K562 (cell line): ENCODE results near the gene SMPDL3B. TPM values are rescaled to one million over a fixed set of nuclear protein-coding genes. Genes with fewer than 3 reads are reported as not detected.

ENCODE experiments used
- ATF3 ChIP-seq, 2 experiments: fragments of 450-650 bp in 1 of 2; sonication (generic) in 1 of 2; formaldehyde crosslinking in 1 of 2; IDR thresholded peaks in 1 of 2; conservative IDR thresholded peaks in 1 of 2; 2 replicates each; pipeline versions ENCODE4 v1.6.1 to v1.8.1; 2016 to 2023; ENCODE audit warnings: mild to moderate bottlenecking in 2 of 2, moderate library complexity in 2 of 2, inconsistent platforms in 1 of 2, missing genetic modification reagents in 1 of 2
- CBX3 ChIP-seq, 2 experiments: IDR thresholded peaks; 1 replicate in 1 of 2; 2 replicates in 1 of 2; pipeline ENCODE4 v1.6.1; 2012; ENCODE audit warnings: inconsistent platforms in 2 of 2, low read length in 2 of 2, borderline replicate concordance in 1 of 2, control low read depth in 1 of 2
- CEBPG ChIP-seq, 3 experiments: fragments of 200-800 bp in 1 of 3; sonication (Bioruptor generic) in 1 of 3; sonication (generic) in 1 of 3; formaldehyde crosslinking in 1 of 3; IDR thresholded peaks in 2 of 3; conservative IDR thresholded peaks in 1 of 3; 2 replicates each; pipeline versions ENCODE4 v1.6.1 to v1.8.0; 2016 to 2022; ENCODE audit warnings: missing compliant biosample characterization in 2 of 3, missing genetic modification characterization in 2 of 3, mild to moderate bottlenecking in 1 of 3, missing genetic modification reagents in 1 of 3
- CTBP1 ChIP-seq: fragments of 450-650 bp; IDR thresholded peaks from 2 replicates; pipeline ENCODE4 v1.6.1; 2016; ENCODE audit warnings: borderline replicate concordance
- ETV6 ChIP-seq, 3 experiments: fragments of 150-350 bp in 1 of 3; sonication (generic) in 1 of 3; formaldehyde crosslinking in 1 of 3; IDR thresholded peaks; 2 replicates each; pipeline versions ENCODE4 v1.6.1 to v1.8.0; 2014 to 2022; ENCODE audit warnings: borderline replicate concordance in 2 of 3, low read depth in 2 of 3, antibody characterized with exemption in 1 of 3, low read length in 1 of 3, mild to moderate bottlenecking in 1 of 3, missing genetic modification reagents in 1 of 3
- FOXO4 ChIP-seq: fragments of 450-650 bp; formaldehyde crosslinking; IDR thresholded peaks from 2 replicates; pipeline ENCODE4 v1.4.0; 2020; ENCODE audit warnings: mild to moderate bottlenecking, moderate library complexity
- GABPA ChIP-seq: fragments of 200-800 bp; sonication (Bioruptor generic); conservative IDR thresholded peaks from 2 replicates; pipeline ENCODE4 v1.6.1; 2016; ENCODE audit warnings: low read depth, missing genetic modification characterization, missing compliant biosample characterization
- GABPB1 ChIP-seq: sonication (generic); formaldehyde crosslinking; IDR thresholded peaks from 2 replicates; pipeline ENCODE4 v1.8.0; 2022; ENCODE audit warnings: mild to moderate bottlenecking, missing genetic modification reagents
- L3MBTL2 ChIP-seq: fragments of 450-650 bp; IDR thresholded peaks from 2 replicates; pipeline ENCODE4 v1.6.1; 2016; ENCODE audit warnings: mild to moderate bottlenecking, moderate library complexity
- PRMT5 ChIP-seq: sonication (generic); formaldehyde crosslinking; IDR thresholded peaks from 2 replicates; pipeline ENCODE4 v1.5.0; 2020; ENCODE audit warnings: missing genetic modification reagents
- PURB ChIP-seq: sonication (generic); formaldehyde crosslinking; IDR thresholded peaks from 2 replicates; pipeline ENCODE4 v1.9.0; 2021; ENCODE audit warnings: low read depth, mild to moderate bottlenecking, missing genetic modification reagents
- RAD21 ChIP-seq, 2 experiments: fragments of 250-450 bp in 1 of 2; fragments of 450-650 bp in 1 of 2; sonication (Bioruptor Pico) in 1 of 2; formaldehyde crosslinking in 1 of 2; IDR thresholded peaks in 1 of 2; conservative IDR thresholded peaks in 1 of 2; 2 replicates each; pipeline versions ENCODE4 v1.4.0 to v1.8.0; 2020 to 2022; ENCODE audit warnings: mild to moderate bottlenecking in 2 of 2, moderate library complexity in 1 of 2
- RBFOX2 ChIP-seq: fragments of 200-400 bp; formaldehyde crosslinking; IDR thresholded peaks from 2 replicates; pipeline ENCODE4 v1.6.1; 2017; ENCODE audit warnings: low read depth, mild to moderate bottlenecking, low read length, moderate library complexity
- SIN3A ChIP-seq, 2 experiments: fragments of 150-350 bp in 1 of 2; IDR thresholded peaks; 2 replicates each; pipeline ENCODE4 v1.6.1; 2011 to 2016; ENCODE audit warnings: borderline replicate concordance in 2 of 2, low read depth in 2 of 2, low read length in 2 of 2, mild to moderate bottlenecking in 2 of 2, moderate library complexity in 2 of 2; ENCODE audit not compliant: control insufficient read depth in 1 of 2
- STAG1 ChIP-seq: sonication (generic); formaldehyde crosslinking; IDR thresholded peaks from 2 replicates; pipeline ENCODE4 v1.5.0; 2020; ENCODE audit warnings: missing genetic modification reagents, borderline replicate concordance
- TBP ChIP-seq: optimal IDR thresholded peaks from 2 replicates; pipeline ENCODE3; 2011; ENCODE audit warnings: low read depth, low read length, improper control_type of control experiment
- TGIF2 ChIP-seq: sonication (generic); formaldehyde crosslinking; IDR thresholded peaks from 2 replicates; pipeline ENCODE4 v1.8.1; 2022; ENCODE audit warnings: mild to moderate bottlenecking, missing genetic modification reagents, moderate library complexity
- ZEB2 ChIP-seq: fragments of 450-650 bp; IDR thresholded peaks from 2 replicates; pipeline ENCODE4 v1.6.1; 2016
- ZFP30 ChIP-seq: fragments of 250-450 bp; sonication (Bioruptor Pico); IDR thresholded peaks from 2 replicates; pipeline ENCODE4 v1.8.0; 2022; ENCODE audit warnings: moderate library complexity, mild to moderate bottlenecking, inconsistent platforms, borderline replicate concordance
- ZNF280B ChIP-seq: fragments of 250-450 bp; sonication (Bioruptor Pico); IDR thresholded peaks from 2 replicates; pipeline ENCODE4 v1.5.1; 2021; ENCODE audit warnings: mild to moderate bottlenecking
- ZNF316 ChIP-seq: fragments of 450-650 bp; IDR thresholded peaks from 2 replicates; pipeline ENCODE4 v1.6.1; 2016
- ZNF41 ChIP-seq: fragments of 250-450 bp; sonication (Bioruptor Pico); conservative IDR thresholded peaks from 2 replicates; pipeline ENCODE4 v1.4.0; 2020; ENCODE audit warnings: mild to moderate bottlenecking
- polyA plus RNA-seq, 8 experiments: library from polyadenylated mRNA; depleted of rRNA in 4 of 8; stranded (reverse) in 5 of 8; unstranded in 3 of 8; fragments of >200 nt; fragmentation: Nextera tagmentation in 2 of 8; fragmentation: Illumina TruSeq in 1 of 8; extraction: Ambion mirVana in 2 of 8; extraction: Trizol in 1 of 8; gene quantifications; 2 replicates each; pipeline versions ENCODE4 v1.2.1 to v1.2.3, GENCODE V29; 2011 to 2014; ENCODE audit warnings: inconsistent platforms in 1 of 8, missing spikeins in 1 of 8
- total RNA-seq, 7 experiments: library from RNA; depleted of rRNA in 6 of 7; stranded (reverse); fragments of >200 nt in 6 of 7; fragmentation: Illumina TruSeq in 2 of 7; extraction: Trizol in 2 of 7; gene quantifications; 2 replicates each; pipeline versions ENCODE4 v1.2.1 to v1.2.3, GENCODE V29; 2011 to 2021; ENCODE audit warnings: low replicate concordance in 1 of 7

Gene SMPDL3B
- total and polyA plus RNA-seq, 9 of the 15 experiments (the other 6 are each of a cell fraction or from before 2014, with no cell fraction given): 0.07 to 1.2 (median 0.73) TPM

GRCh38 chr1:27959792-27960603, 25.2 kb downstream of the SMPDL3B start, which contains the start of gene XKR8 (continued):
- no peak for TF ChIP-seq CEBPG (CRISPR knock-in tag; IDR thresholded peaks at IDR 0.05)
- no peak for TF ChIP-seq CEBPG (tag; conservative IDR thresholded peaks at IDR 0.05 in 1 of 2, IDR thresholded peaks at IDR 0.05 in 1 of 2)
- peak; percentile 15; the same call in 1 of the 2 replicates for TF ChIP-seq STAG1 (CRISPR knock-in tag)
- no peak for TF ChIP-seq FOXO4 (CRISPR knock-in tag)
- no peak for TF ChIP-seq TGIF2 (CRISPR knock-in tag)
- TF ChIP-seq ZNF41 (CRISPR knock-in tag): no peak
- TF ChIP-seq ZEB2: peak; percentile 11; the same call in 1 of the 2 replicates
- TF ChIP-seq ZNF316: no peak
- no peak for TF ChIP-seq PURB (CRISPR knock-in tag)
- no peak for TF ChIP-seq SIN3A (IDR thresholded peaks at IDR 0.05; ENCODE audit: borderline replicate concordance in 2 of 2, control insufficient read depth in 1 of 2, low read depth in 2 of 2, low read length in 2 of 2)
- peak; percentile 64 for TF ChIP-seq GABPB1
- peak in 1 of 2 experiments; percentile 26; a peak in 2 of 4 replicates for TF ChIP-seq RAD21 (CRISPR knock-in tag; conservative IDR thresholded peaks at IDR 0.05 in 1 of 2, IDR thresholded peaks at IDR 0.05 in 1 of 2)
- TF ChIP-seq ZNF280B: no peak
- TF ChIP-seq PRMT5: no peak
- peak; percentile 50; the same call in 1 of the 2 replicates for TF ChIP-seq CTBP1
- no peak for TF ChIP-seq ETV6 (IDR thresholded peaks at IDR 0.05; ENCODE audit: borderline replicate concordance in 1 of 2, low read depth in 2 of 2, low read length in 1 of 2)
- no peak for TF ChIP-seq ETV6 (CRISPR knock-in tag; IDR thresholded peaks at IDR 0.05; ENCODE audit: borderline replicate concordance)
- TF ChIP-seq GABPA (tag): peak; percentile 40; the same call in 1 of the 2 replicates
- peak; percentile 71 for TF ChIP-seq RBFOX2
- TF ChIP-seq TBP: no peak
- TF ChIP-seq CBX3 (IDR thresholded peaks at IDR 0.05; ENCODE audit: borderline replicate concordance in 1 of 2, low read length in 2 of 2): no peak
- no peak for TF ChIP-seq ATF3 (IDR thresholded peaks at IDR 0.05)
- TF ChIP-seq ATF3 (CRISPR knock-in tag; conservative IDR thresholded peaks at IDR 0.05): no peak
- peak; percentile 31; the same call in 1 of the 2 replicates for TF ChIP-seq L3MBTL2
- no peak for TF ChIP-seq ZFP30 (CRISPR knock-in tag)
